ENCODE measurements around the gene HERC6.

- TF ChIP-seq CTCF (IDR thresholded peaks at IDR 0.05) (no peak), POLR2A (IDR thresholded peaks at IDR 0.05) (no peak)
Observed at GRCh38 chr4:88411491-88412096, 32.9 kb downstream of the HERC6 start.

Data from sigmoid colon (tissue), 3 donors.